Esophagus squamous epithelium (tissue), 5 donors: ENCODE measurements around the gene GATAD2A. TPM values are rescaled to one million over a fixed set of nuclear protein-coding genes. Genes with fewer than 3 reads are reported as not detected.

ENCODE experiments used
- DNase-seq: peaks from one replicate; lab custom pipeline; 2025; lab: John Stamatoyannopoulos, UW
- H3K27ac ChIP-seq, 4 donors: fragments of 200-600 bp; sonication (generic); one replicate each; pipeline ENCODE4 v1.5.1; 2016 to 2019; ENCODE audit warnings: mild to moderate bottlenecking in 1 of 4
- H3K27me3 ChIP-seq, 4 donors: fragments of 200-600 bp; sonication (generic); 1 replicate in 3 of 4; 2 replicates in 1 of 4; pipeline versions ENCODE4 v1.5.1 to v1.6.0; 2017 to 2021; ENCODE audit warnings: antibody characterized with exemption in 1 of 4
- H3K36me3 ChIP-seq, 3 donors: fragments of 200-600 bp; sonication (generic); one replicate each; pipeline ENCODE4 v1.5.1; 2016 to 2019
- H3K4me1 ChIP-seq, 3 donors: fragments of 200-600 bp; sonication (generic); one replicate each; pipeline ENCODE4 v1.5.1; 2017 to 2019
- H3K4me3 ChIP-seq, 4 donors: fragments of 200-600 bp; sonication (generic); 1 replicate in 3 of 4; 2 replicates in 1 of 4; pipeline ENCODE4 v1.5.1; 2016 to 2019; ENCODE audit warnings: mild to moderate bottlenecking in 2 of 4, moderate library complexity in 1 of 4
- H3K9me3 ChIP-seq, 3 donors: fragments of 200-600 bp; sonication (generic); one replicate each; pipeline ENCODE4 v1.5.1; 2016 to 2019
- POLR2A ChIP-seq, 4 donors: fragments of 450-650 bp; IDR thresholded peaks; one replicate each; pipeline ENCODE4 v1.6.1; 2017; ENCODE audit warnings: antibody characterized with exemption in 4 of 4, mild to moderate bottlenecking in 4 of 4, moderate library complexity in 3 of 4
- WGBS, 2 donors: methylation state at CpG; one replicate each; pipeline ENCODE4 v1.1.5; 2018; 5-methylcytosine and 5-hydroxymethylcytosine counted together
- intact Hi-C: fragments of 100-400 bp; cut with DNase I; formaldehyde crosslinking; loops from one replicate; pipeline ENCODE4 v1.15.0; 2022
- total RNA-seq, 4 donors: library from RNA; depleted of rRNA; stranded (reverse); fragments of >200 nt; gene quantifications; one replicate each; pipeline ENCODE4 v1.1.0, GENCODE V29; 2016
- TF ChIP-seq, protein P1 (sequence below), 6 experiments: fragments of 450-650 bp in 4 of 6; fragments of 200-600 bp in 2 of 6; sonication (generic) in 2 of 6; IDR thresholded peaks; one replicate each; pipeline ENCODE4 v1.5.1; 2016 to 2019; ENCODE audit warnings: antibody characterized with exemption in 6 of 6, mild to moderate bottlenecking in 4 of 6, moderate library complexity in 4 of 6
- donor health status: DM: yes; HTN: yes; CAD: no.

GATAD2A gene
- total RNA-seq, 4 donors from 2014 or later = 39.7 to 81.4 (median 41.6) TPM

DNA sequence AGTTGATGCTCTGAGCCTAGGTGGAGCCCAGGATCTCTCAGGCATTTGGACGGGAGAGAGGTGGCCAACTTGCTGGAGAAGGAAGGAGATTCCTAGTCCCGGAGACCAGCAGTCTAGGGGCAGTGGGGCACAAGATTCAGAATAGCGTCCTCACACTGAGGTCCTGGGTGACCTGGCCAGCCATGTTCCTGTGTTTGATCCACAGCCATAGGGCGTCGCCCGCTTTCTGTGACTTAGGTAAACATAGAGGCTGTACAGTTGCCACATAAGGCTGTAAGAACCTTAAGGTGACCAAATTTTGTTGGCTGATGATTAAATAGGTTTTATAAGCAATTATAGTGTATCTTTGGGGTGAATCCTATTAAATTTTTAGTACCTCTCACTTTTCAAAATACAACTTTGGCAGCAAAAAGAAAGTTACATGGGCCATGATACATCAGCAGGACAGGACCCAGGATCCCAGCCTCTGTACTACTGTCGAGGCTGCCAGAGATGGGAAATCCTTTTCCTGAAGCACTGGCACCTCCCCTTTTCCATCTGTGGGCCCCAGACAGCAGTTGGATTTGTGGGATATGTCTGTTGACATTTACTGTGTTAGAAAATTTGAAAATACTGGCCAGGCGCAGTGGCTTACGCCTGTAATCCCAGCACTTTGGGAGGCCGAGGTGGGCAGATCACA lies 72.4 kb downstream of the GATAD2A start:
- Histone ChIP-seq H3K4me3 (no peak overlapping the region), H3K36me3 (peaks cover 0 to 69% (median 0%) of the 10 kb centered on the region in 3 donors), H3K27me3 (no peaks in the 10 kb centered on the region), H3K4me1 (peaks cover 4 to 43% (median 9%) of the 10 kb centered on the region in 3 donors), H3K9me3 (no peaks in the 10 kb centered on the region), H3K27ac (peak overlapping the region in 1 of 4 donors; percentile 26)
- intact Hi-C loops = no loop called here
- no peak for TF ChIP-seq POLR2A (IDR thresholded peaks at IDR 0.05)
- TF ChIP-seq, protein P1, sequence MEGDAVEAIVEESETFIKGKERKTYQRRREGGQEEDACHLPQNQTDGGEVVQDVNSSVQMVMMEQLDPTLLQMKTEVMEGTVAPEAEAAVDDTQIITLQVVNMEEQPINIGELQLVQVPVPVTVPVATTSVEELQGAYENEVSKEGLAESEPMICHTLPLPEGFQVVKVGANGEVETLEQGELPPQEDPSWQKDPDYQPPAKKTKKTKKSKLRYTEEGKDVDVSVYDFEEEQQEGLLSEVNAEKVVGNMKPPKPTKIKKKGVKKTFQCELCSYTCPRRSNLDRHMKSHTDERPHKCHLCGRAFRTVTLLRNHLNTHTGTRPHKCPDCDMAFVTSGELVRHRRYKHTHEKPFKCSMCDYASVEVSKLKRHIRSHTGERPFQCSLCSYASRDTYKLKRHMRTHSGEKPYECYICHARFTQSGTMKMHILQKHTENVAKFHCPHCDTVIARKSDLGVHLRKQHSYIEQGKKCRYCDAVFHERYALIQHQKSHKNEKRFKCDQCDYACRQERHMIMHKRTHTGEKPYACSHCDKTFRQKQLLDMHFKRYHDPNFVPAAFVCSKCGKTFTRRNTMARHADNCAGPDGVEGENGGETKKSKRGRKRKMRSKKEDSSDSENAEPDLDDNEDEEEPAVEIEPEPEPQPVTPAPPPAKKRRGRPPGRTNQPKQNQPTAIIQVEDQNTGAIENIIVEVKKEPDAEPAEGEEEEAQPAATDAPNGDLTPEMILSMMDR (IDR thresholded peaks at IDR 0.05) = no peak
- WGBS, 2 donors = 78 to 85% methylated on average over 8 to 9 of the region's 10 CpGs
- no peak for DNase-seq

DNA sequence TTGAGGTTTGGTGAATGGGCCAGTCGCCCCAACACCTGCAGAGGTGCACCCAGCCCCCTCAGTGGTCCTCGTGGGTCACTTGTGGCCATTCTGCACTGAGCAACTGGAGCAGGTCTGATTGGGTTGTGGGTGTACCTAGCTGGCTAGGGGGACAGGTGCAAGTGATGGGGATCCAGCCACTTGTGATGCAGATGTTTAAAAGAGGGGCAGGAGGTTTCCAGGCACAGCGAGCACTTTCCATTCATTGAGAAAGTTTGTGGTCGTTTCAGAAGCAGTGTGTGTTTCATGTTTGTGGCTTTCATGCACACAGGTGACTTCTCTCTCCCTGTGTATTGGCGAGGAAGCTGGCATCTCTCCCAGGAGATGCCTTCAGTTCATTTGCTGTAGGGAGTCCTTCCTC lies 75.2 kb downstream of the GATAD2A start:
- H3K9me3 ChIP-seq = no peaks in the 10 kb centered on the region
- H3K4me1 ChIP-seq = peaks cover 0 to 35% (median 4%) of the 10 kb centered on the region in 3 donors
- intact Hi-C loops = no loop called here
- 55 to 80% methylated on average over 4 of the region's 5 CpGs for WGBS, 2 donors
- H3K36me3 ChIP-seq = peaks cover 0 to 59% (median 0%) of the 10 kb centered on the region in 3 donors
- no peak for DNase-seq
- no peak for TF ChIP-seq POLR2A (IDR thresholded peaks at IDR 0.05)
- TF ChIP-seq, protein P1 (IDR thresholded peaks at IDR 0.05) = no peak
- no peak overlapping the region for H3K4me3 ChIP-seq
- no peak overlapping the region for H3K27ac ChIP-seq
- H3K27me3 ChIP-seq = no peaks in the 10 kb centered on the region

DNA sequence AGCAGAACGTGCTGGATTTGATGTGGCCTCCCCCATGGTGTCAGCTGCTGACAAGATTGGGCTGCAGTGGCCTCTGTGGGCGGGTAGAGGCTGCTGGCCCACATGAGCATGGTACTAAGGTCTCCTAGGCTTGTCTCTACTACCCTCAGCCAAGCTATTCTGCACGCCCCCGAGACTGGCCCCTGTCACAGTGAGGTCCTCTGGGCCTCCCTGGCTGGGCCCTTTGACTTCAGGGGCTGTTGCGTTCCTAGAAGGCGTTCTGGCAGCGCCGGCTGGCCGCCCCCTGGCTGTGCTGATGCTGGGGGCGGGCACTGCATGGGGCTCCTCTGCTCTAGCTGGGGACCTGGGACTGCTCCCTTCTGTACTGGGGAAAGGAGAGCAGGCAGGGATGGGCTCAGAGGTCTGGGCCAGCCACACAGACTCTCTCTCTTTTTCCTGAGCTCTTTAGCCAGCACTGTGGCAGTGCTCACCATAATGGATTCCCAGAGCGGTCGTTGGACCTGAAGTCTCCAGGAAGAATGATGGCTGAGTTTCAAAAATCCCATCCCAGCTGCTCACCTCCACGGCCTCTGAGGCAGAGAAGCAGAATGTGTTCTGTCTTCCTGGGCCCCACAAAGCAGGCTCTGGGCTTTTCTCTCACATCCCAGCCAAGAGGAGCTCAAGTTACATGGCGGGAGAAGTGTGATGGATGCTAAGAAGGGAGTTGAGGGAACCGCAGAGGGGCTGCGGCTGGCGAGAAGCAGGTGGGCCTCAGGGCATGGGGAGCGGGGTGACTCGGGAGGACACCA lies 77.5 kb downstream of the GATAD2A start:
- H3K4me3 ChIP-seq = no peak overlapping the region
- intact Hi-C loops = no loop called here
- 82 to 90% methylated on average over 9 of the region's 19 CpGs for WGBS, 2 donors
- no peak overlapping the region for H3K27ac ChIP-seq
- DNase-seq = no peak
- peaks cover 15 to 39% (median 17%) of the 10 kb centered on the region in 3 donors for H3K4me1 ChIP-seq
- peaks cover 0 to 58% (median 0%) of the 10 kb centered on the region in 3 donors for H3K36me3 ChIP-seq
- H3K9me3 ChIP-seq = no peaks in the 10 kb centered on the region
- TF ChIP-seq POLR2A (IDR thresholded peaks at IDR 0.05) = no peak
- TF ChIP-seq, protein P1 (IDR thresholded peaks at IDR 0.05) = no peak
- H3K27me3 ChIP-seq = no peaks in the 10 kb centered on the region

DNA sequence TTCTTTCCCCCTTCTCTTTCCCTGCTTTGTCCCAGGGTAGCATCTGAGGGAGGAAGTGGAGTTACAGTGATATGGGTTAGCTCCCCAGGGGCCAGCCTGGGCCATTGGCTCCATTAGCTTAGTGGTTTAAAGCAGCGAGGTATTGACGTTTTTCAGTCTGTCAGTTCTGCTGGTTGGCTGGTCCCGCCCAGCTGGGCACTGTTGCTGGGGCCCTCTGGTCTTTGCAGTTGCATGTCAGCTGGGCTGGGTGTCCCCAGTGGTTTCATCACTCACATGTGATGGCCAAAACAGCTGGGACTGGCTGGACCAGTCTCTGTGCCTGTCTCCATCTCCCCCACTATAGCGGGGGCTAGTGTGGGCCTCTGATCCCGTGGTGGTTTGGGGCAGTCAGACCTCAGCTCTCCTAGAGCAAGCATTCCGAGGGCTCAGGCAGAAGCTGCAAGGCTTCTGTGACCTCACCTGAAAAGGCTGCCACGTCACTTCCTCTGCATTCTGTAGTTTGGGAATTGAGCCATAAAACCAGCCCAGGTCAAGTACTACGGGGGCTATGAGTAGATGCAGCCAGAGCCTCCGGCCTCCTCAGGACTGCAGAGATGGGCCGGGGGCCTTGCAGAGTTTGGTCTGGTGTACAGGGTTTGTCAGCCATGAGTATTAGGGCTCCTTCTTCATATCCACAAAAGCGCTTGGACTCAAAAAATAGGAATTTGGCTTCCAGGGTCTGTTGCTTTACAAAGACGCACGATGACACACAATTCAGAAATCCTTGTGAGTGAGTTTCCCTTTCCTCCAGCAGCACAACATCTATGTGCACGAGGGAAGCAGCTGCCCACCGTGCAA lies 79.9 kb downstream of the GATAD2A start:
- TF ChIP-seq POLR2A (IDR thresholded peaks at IDR 0.05) = no peak
- TF ChIP-seq, protein P1 (IDR thresholded peaks at IDR 0.05) = no peak
- no peak overlapping the region for H3K4me3 ChIP-seq
- H3K36me3 ChIP-seq = peaks cover 0 to 47% (median 0%) of the 10 kb centered on the region in 3 donors
- peaks cover 37 to 59% (median 39%) of the 10 kb centered on the region in 3 donors for H3K4me1 ChIP-seq
- no peaks in the 10 kb centered on the region for H3K27me3 ChIP-seq
- 20 to 77% methylated on average over 2 to 10 of the region's 15 CpGs for WGBS, 2 donors
- no peak for DNase-seq
- no peaks in the 10 kb centered on the region for H3K9me3 ChIP-seq
- H3K27ac ChIP-seq = no peak overlapping the region
- intact Hi-C loops = no loop called here
